ENCODE measurements around the gene CPS1. TPM values are rescaled to one million over a fixed set of nuclear protein-coding genes. Genes with fewer than 3 reads are reported as not detected.

Gene CPS1
- total RNA-seq, 1 donor from 2014 or later: 4.6 TPM

DNA sequence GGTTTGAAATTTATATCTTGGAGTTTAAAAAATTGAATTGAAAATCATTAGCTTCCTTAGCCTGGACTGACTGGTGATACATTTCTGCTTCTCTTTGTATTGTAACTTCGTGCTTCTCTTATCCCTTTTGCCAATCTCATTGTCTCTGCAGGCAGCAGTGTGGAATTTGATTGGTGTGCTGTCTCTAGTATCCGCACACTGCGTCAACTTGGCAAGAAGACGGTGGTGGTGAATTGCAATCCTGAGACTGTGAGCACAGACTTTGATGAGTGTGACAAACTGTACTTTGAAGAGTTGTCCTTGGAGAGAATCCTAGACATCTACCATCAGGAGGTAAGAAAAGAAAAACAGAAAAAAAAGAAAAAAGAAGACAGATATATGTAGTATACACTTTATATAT, 85.9 kb downstream of the CPS1 start:
- TF ChIP-seq, protein P1, sequence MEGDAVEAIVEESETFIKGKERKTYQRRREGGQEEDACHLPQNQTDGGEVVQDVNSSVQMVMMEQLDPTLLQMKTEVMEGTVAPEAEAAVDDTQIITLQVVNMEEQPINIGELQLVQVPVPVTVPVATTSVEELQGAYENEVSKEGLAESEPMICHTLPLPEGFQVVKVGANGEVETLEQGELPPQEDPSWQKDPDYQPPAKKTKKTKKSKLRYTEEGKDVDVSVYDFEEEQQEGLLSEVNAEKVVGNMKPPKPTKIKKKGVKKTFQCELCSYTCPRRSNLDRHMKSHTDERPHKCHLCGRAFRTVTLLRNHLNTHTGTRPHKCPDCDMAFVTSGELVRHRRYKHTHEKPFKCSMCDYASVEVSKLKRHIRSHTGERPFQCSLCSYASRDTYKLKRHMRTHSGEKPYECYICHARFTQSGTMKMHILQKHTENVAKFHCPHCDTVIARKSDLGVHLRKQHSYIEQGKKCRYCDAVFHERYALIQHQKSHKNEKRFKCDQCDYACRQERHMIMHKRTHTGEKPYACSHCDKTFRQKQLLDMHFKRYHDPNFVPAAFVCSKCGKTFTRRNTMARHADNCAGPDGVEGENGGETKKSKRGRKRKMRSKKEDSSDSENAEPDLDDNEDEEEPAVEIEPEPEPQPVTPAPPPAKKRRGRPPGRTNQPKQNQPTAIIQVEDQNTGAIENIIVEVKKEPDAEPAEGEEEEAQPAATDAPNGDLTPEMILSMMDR (IDR thresholded peaks at IDR 0.05): no peak
- no peaks in the 10 kb centered on the region for H3K27me3 Mint-ChIP-seq (ENCODE audit: low read depth)
- DNase-seq (ENCODE audit: low spot score): no peak
- no peaks in the 10 kb centered on the region for H3K36me3 Mint-ChIP-seq (ENCODE audit: low read depth)
- peaks cover 3% of the 10 kb centered on the region for H3K9me3 Mint-ChIP-seq (ENCODE audit: low read depth)
- H3K4me1 Mint-ChIP-seq (ENCODE audit: low read depth): no peaks in the 10 kb centered on the region
- H3K27ac Mint-ChIP-seq (ENCODE audit: unreplicated experiment): no peak overlapping the region
- no peak overlapping the region for H3K4me3 Mint-ChIP-seq (ENCODE audit: unreplicated experiment)

DNA sequence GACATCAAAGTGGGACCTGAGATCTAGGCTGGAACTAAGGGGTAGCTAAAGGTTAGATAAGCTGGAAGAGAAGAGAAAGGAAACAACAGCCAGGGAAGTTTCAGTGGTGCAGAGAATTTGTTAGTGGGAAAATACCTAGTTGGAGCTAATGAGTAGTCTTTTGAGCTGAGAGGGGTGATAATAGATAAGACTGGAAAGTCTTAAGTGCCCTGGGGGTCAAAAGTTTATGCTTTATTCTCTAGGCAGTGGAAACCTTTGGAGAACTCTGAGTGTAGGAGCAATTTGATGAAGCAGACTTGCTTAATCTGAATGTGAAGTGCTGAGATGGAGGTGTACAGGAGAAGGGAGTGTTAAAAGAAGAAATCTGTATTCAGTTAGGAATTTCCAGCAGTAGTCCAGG, 90.8 kb downstream of the CPS1 start:
- no peaks in the 10 kb centered on the region for H3K9me3 Mint-ChIP-seq (ENCODE audit: low read depth)
- TF ChIP-seq, protein P1 (IDR thresholded peaks at IDR 0.05): no peak
- no peaks in the 10 kb centered on the region for H3K4me1 Mint-ChIP-seq (ENCODE audit: low read depth)
- H3K36me3 Mint-ChIP-seq (ENCODE audit: low read depth): peaks cover 1% of the 10 kb centered on the region
- DNase-seq (ENCODE audit: low spot score): no peak
- H3K27me3 Mint-ChIP-seq (ENCODE audit: low read depth): no peaks in the 10 kb centered on the region
- H3K27ac Mint-ChIP-seq (ENCODE audit: unreplicated experiment): no peak overlapping the region
- no peak overlapping the region for H3K4me3 Mint-ChIP-seq (ENCODE audit: unreplicated experiment)

DNA sequence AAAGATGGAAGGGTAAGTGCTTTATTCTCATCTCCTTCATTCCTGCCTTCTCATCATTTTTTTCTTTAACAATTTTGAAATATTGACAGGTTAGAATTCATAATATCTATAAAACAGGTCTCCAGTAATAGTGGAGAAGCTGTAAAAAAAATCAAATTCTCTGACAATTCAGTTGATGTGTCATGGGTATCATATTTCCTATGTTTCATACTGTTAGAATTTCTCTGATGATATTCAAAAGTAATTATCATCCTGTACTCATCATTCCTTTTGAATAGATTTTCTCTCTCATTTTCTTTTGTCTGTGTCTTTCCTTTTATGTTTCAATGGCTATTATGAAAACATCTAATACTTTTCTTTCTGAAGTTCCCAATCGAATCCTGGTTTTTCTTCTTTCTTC, 97.7 kb downstream of the CPS1 start:
- H3K36me3 Mint-ChIP-seq (ENCODE audit: low read depth): peaks cover 1% of the 10 kb centered on the region
- no peaks in the 10 kb centered on the region for H3K27me3 Mint-ChIP-seq (ENCODE audit: low read depth)
- H3K4me3 Mint-ChIP-seq (ENCODE audit: unreplicated experiment): no peak overlapping the region
- no peaks in the 10 kb centered on the region for H3K4me1 Mint-ChIP-seq (ENCODE audit: low read depth)
- TF ChIP-seq, protein P1 (IDR thresholded peaks at IDR 0.05): no peak
- no peak for DNase-seq (ENCODE audit: low spot score)
- no peak overlapping the region for H3K27ac Mint-ChIP-seq (ENCODE audit: unreplicated experiment)
- peaks cover 1% of the 10 kb centered on the region for H3K9me3 Mint-ChIP-seq (ENCODE audit: low read depth)

DNA sequence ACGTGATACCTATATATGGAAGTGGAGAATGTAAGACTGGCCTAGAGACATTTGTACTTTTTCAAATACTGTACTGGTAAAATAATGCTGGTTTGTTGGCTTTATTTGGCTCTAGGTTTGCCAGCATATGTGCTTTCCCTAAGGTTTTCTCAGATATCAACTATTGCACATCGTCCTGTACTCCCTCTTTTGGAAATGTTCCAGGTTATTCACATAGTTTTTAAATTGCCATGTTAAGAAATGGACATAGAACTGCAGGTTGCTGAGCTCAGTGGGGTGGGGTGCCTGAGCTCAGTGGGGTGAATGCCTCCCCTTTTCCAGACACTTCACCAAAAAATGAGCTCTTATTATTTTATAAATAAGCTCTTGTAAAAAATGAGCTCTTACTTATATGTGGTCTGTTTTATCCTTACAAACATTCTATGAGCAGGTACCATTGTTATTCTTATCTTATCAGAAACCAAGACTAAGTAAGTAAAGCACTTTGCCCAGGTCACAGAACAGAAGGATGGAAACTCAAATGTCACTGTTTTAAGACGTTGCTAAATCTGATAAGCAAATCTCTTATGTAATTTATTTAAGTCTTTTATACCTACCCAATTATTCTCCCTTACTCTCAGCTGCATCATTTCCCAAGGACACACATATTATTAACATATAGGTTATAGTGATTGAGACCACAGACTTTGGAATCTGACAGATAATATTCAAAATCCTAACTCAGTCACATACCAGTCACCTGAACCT, 99.0 kb downstream of the CPS1 start:
- H3K4me1 Mint-ChIP-seq (ENCODE audit: low read depth): no peaks in the 10 kb centered on the region
- H3K4me3 Mint-ChIP-seq (ENCODE audit: unreplicated experiment): no peak overlapping the region
- no peak overlapping the region for H3K27ac Mint-ChIP-seq (ENCODE audit: unreplicated experiment)
- peaks cover 13% of the 10 kb centered on the region for H3K9me3 Mint-ChIP-seq (ENCODE audit: low read depth)
- no peak for DNase-seq (ENCODE audit: low spot score)
- H3K36me3 Mint-ChIP-seq (ENCODE audit: low read depth): peaks cover 5% of the 10 kb centered on the region
- TF ChIP-seq, protein P1 (IDR thresholded peaks at IDR 0.05): no peak
- no peaks in the 10 kb centered on the region for H3K27me3 Mint-ChIP-seq (ENCODE audit: low read depth)

DNA sequence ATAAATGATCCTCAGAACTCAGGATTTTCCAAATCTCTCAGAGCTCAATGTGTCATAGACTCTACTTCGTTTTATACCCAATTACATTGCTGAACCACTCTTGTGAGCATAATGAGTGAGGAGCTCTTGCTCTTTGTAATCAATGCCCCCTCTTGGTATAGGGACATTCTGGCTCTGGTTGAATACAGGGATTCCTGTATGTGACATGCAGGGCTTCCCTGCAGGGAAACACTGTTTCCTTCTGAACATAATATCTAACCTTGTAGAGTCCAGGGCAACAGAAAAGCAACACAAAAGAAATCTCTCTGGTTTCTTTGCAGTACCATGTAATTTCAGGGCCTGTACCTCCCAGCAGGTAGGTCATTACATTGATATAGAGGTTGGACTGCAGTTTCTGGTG, 101.5 kb downstream of the CPS1 start:
- TF ChIP-seq, protein P1 (IDR thresholded peaks at IDR 0.05): no peak
- no peak overlapping the region for H3K4me3 Mint-ChIP-seq (ENCODE audit: unreplicated experiment)
- H3K4me1 Mint-ChIP-seq (ENCODE audit: low read depth): no peaks in the 10 kb centered on the region
- peaks cover 5% of the 10 kb centered on the region for H3K36me3 Mint-ChIP-seq (ENCODE audit: low read depth)
- no peak for DNase-seq (ENCODE audit: low spot score)
- H3K27ac Mint-ChIP-seq (ENCODE audit: unreplicated experiment): no peak overlapping the region
- H3K9me3 Mint-ChIP-seq (ENCODE audit: low read depth): peaks cover 21% of the 10 kb centered on the region
- H3K27me3 Mint-ChIP-seq (ENCODE audit: low read depth): no peaks in the 10 kb centered on the region
